ENCODE measurements around the gene ST6GAL1. TPM values are rescaled to one million over a fixed set of nuclear protein-coding genes. Genes with fewer than 3 reads are reported as not detected.

Gene ST6GAL1
- total and polyA plus RNA-seq, 2 experiments from 2014 or later = 17.6 to 65.1 TPM

GRCh38 chr3:187044206-187044605, 113.9 kb downstream of the ST6GAL1 start (continued):
- TF ChIP-seq ZNF462 (CRISPR knock-in tag; IDR thresholded peaks at IDR 0.05) (no peak), CTCF (conservative IDR thresholded peaks at IDR 0.05; ENCODE audit: low read depth in 2 of 2) (no peak), ZNF114 (CRISPR knock-in tag; IDR thresholded peaks at IDR 0.05) (no peak), ZNF331 (CRISPR knock-in tag; IDR thresholded peaks at IDR 0.05; ENCODE audit: low read depth) (no peak), REST (IDR thresholded peaks at IDR 0.05; ENCODE audit: unreplicated experiment) (no peak), STAT1 (IDR thresholded peaks at IDR 0.05; ENCODE audit: unreplicated experiment) (no peak), EZH2 (IDR thresholded peaks at IDR 0.05; ENCODE audit: low read depth, unreplicated experiment) (no peak), NANOG (IDR thresholded peaks at IDR 0.05; ENCODE audit: borderline replicate concordance) (no peak)
